COR-L47 (cell line): ENCODE measurements around the gene NSD1.
"Not testable (repeated sequence)": the region's sequence is repeated elsewhere in the genome, so short reads cannot be mapped to it uniquely, and the experiment has no call there.

Source experiments
- DNase-seq: peaks from one replicate; lab custom pipeline; 2025; lab: John Stamatoyannopoulos, UW

The NSD1 gene

GRCh38 chr5:177232358-177232757 is 98.8 kb downstream of the NSD1 start:
- no peak for DNase-seq

GRCh38 chr5:177232761-177233160 is 99.2 kb downstream of the NSD1 start:
- no peak for DNase-seq

DNA sequence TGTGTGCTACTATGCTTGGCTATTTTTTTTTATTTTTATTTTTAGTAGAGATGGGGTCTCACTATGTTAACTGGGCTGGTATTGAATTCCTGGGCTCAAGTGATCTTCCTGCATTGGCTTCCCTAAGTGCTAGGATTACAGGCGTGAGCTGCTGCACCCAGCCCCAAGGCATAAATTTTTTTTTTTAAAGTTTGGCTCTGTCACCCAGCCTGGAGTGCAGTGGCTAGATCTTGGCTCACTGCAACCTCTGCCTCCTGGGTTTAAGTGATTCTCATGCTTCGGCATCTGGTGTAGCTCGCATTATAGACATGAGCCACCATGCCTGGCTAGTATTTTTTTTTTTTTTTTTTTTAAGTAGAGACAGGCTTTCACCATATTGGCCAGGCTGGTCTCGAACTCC is 99.6 kb downstream of the NSD1 start:
- DNase-seq, result no peak

- DNase-seq, result no peak
These were observed 100.2 kb downstream of the NSD1 start for GRCh38 chr5:177233802-177234201.

- DNase-seq, result no peak
These were observed 101.3 kb downstream of the NSD1 start for GRCh38 chr5:177234841-177235240.

DNA sequence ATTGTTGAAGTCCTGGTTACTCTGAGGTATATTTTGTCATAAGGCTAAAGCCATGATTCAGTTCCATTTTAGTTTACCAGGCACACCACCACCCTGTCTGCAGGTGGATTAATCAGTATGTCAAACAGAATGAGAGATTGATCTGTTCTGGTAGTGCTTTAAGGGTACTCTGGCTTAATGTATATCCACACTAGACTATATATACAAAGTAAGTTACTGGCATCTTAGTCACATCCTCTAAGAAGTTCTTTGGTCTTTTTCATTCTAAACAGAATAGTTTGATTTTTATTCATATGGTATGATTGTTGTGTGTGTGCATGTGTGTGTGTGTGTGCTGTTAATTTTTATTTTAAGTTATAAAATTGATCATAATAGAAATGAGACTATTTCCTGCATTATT is 108.2 kb downstream of the NSD1 start:
- no peak for DNase-seq

GRCh38 chr5:177242304-177242703 is 108.7 kb downstream of the NSD1 start:
- DNase-seq, result no peak

GRCh38 chr5:177249761-177250537 is 116.4 kb downstream of the NSD1 start:
- DNase-seq, result no peak

DNA sequence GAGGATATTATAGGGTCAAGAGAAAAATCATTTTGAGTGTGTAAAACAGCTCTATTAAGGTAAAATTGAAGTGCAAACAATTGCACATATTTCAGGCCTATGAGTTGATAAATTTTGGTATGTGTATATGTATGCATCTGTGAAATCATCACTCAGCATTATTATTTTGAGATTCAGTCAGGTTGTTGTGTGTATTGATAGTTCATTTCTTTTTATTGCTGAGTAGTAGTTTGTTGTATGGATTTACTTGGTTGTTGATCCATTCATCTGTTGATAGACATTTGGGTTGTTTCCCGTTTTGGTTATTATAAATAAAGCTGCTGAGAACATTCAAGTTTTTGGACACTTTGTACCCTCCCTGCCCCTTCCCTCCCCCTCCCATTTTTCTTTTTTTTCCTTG is 119.7 kb downstream of the NSD1 start:
- DNase-seq, result no peak

GRCh38 chr5:177256296-177256695 is 122.7 kb downstream of the NSD1 start:
- DNase-seq, result peak; percentile 8

- not testable (repeated sequence) for DNase-seq
These were observed 125.1 kb downstream of the NSD1 start for GRCh38 chr5:177258711-177259110.

DNA sequence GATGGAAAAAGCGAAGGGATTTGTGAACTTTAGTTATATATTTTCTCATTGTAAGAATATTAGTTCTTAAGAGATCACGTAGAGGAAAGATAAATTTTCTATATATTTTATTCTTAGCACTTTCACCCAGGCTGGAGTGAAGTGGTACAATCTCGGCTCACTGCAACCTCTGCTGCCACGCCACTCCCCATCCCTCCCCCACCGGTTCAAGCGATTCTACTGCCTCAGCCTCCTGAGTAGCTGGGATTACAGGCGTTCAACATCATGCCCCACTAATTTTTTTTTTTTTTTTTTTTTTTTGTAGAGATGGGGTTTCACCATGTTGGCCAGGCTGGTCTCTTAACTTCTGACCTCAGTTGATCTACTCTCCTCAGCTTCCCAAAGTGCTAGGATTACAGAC is 127.4 kb downstream of the NSD1 start:
- no peak for DNase-seq

- no peak for DNase-seq
These were observed 127.9 kb downstream of the NSD1 start for GRCh38 chr5:177261510-177261909.

GRCh38 chr5:177264178-177264577 is 130.6 kb downstream of the NSD1 start:
- no peak for DNase-seq

DNA sequence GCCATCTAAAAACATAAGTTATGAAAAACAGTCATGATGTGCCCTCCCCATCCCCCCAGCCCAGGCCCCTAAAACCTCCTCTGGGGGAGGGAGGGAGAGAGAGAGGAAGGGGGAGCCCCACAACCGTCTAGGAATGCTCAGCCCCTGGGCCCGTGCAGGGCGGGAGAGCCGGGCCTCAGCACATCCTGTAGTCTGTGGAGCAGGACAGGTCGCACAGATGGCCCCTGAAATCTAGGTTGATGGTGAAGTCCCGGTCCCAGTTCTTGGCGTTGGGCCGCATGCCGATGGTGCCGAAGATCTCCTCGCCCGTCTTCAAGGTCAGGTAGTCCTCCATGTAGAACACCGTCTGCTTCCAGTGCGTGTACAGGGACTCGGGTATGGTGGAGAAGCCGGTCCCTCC is 131.8 kb downstream of the NSD1 start:
- no peak for DNase-seq

DNA sequence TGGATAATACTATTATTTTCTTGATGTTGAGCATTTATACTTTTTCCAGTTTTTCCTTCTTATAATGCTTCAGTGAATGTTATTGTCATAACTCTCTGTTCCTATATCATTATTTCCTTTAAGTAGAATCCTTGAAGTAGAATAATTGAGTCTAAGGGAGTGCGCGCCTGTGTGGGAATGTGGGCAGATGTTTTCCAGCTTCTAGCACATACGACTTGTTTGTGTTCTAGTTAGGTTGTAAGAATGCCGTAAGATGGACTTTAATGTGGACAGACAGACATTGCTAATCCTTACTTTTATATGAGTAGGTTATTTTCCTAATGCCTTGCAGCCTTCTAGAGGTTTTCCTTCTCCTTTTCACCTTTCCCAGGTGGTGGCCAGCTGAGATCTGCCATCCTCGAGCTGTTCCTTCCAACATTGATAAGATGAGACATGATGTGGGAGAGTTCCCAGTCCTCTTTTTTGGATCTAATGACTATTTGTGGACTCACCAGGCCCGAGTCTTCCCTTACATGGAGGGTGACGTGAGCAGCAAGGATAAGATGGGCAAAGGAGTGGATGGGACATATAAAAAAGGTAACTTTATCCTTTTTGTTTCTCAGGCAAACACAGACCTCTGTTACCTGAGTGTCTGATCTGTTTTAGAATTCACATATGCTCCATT is 135.8 kb downstream of the NSD1 start:
- DNase-seq, result no peak

DNA sequence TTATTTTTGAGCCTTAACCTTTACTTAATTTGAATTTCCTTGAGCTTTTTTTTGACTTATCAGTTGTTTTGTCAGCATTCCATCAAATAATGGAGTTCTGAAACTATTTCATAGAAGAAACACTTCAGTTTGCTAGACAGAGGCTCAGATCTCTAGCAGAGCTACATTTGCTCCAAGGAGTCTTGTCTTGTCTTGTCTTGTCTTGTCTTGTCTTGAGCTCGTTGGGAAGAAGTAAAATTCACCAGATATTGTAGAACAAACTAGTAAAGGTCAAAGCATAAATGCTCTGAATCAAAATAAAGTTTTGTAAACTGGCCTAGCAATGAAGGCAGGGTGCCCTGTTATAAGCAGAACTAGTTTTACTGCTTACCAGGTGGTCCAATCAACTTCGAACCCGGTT is 136.4 kb downstream of the NSD1 start:
- DNase-seq, result no peak

DNA sequence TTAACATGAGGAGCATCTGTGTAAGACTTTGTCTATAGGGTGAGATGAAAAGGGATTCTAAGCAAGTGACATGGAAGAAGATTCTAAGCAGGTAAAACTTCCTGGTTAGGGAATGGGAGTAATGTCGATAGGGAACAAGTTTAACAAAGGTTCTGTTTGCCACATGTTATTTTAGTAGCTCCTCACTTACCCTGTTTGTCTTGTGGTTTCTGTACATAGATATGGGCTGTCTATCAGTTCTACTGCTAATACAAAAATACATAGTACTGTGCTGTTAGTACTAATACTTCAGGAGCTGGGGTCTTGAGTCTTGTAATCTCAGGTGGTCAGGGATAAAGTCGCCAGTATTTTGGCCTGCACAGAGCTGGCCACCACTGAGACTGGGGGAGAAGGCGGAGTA is 137.1 kb downstream of the NSD1 start:
- DNase-seq, result no peak

- DNase-seq, result no peak
These were observed 137.5 kb downstream of the NSD1 start for GRCh38 chr5:177271113-177271512.

DNA sequence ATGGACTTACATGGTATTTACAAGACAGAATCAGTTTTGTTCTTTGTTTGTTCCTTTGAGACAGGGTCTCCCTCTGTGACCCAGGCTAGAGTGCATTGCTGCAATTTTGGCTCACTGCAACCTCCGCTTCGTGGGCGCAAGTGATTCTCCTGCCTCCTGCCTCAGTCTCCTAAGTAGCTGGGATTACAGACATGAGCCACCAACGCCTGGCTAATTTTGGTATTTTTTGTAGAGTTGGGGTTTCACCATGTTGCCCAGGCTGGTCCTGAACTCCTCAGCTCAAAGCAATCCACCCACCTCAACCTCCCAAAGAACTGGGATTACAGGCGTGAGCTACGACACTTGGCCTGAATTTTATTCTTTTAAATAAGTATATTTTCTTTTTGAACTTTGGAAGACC is 142.3 kb downstream of the NSD1 start:
- no peak for DNase-seq

GRCh38 chr5:177276886-177277285 is 143.3 kb downstream of the NSD1 start:
- no peak for DNase-seq

DNA sequence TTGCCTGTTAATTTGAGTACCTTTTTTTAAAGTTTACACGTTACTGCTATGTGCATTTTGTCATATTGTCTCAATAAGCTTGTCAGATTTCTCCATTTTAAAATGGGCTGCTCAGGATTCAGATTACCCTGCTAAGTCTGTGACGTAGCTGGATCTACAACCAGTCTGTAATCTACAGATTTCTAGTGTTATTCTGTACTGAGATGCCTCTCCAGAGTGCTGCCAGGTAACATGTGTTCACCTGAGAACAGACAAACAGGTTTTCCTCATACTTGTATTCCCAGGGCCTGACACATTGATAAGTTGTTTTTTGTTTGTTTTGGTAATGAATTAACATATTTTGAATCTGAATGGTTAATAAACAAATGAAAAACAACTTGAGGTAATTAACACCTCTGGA is 154.6 kb downstream of the NSD1 start:
- DNase-seq, result no peak

- DNase-seq, result no peak
These were observed 157.4 kb downstream of the NSD1 start for GRCh38 chr5:177290816-177291596.
